ENCODE data around the gene ST13.
A peak's percentile ranks its signal among the peaks of the same experiment; 100 is the strongest.

Gene ST13

DNA sequence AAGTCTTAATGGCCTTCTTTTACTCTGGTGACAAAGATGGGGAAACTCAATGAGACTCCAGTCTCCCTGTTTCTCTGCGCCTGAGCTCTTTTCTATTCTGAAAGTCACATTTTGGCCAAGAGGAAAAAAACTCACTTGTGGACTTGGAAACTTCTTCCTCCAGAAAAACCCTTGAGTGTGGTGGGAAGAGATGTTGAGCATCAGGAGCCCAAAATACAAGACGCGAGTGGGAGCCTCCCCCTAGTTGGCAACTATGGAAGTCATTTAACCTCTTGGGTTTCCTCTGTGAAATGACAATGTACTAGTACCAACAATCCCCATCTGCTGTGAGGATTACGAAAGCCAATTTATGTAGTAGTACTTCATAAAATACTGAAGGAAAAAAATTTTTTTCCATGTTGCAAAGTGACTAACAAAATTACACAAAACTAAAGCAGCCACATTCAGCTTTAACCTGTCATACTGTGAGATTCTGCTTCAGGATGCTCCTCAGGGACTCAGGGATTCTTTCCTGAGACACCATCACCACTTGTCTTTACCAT is 36.8 kb downstream of the ST13 start:
- Histone ChIP-seq H3K27ac (ENCODE audit: low read depth, low read length) (peak overlapping the region; percentile 41), H3K56ac (ENCODE audit: low read length) (peak overlapping the region; percentile 76), H3K79me2 (ENCODE audit: control insufficient read depth, insufficient read depth, low read length) (peaks cover 24% of the 10 kb centered on the region), H4K5ac (ENCODE audit: low read length) (no peak overlapping the region), H2AK5ac (ENCODE audit: low read length) (no peak overlapping the region), H3K4ac (ENCODE audit: low read depth, low read length) (no peak overlapping the region), H3K4me2 (ENCODE audit: low read length) (peak overlapping the region; percentile 59), H4K8ac (ENCODE audit: low read depth, low read length) (no peak overlapping the region), H3K27me3 (ENCODE audit: insufficient read depth, low read length, poor library complexity) (no peaks in the 10 kb centered on the region), H2BK15ac (replicated peaks; ENCODE audit: low read depth) (no peak overlapping the region), H3K4me3 (ENCODE audit: low read length) (no peak overlapping the region), H3K79me1 (ENCODE audit: low read length) (peaks cover 14% of the 10 kb centered on the region), H2BK120ac (ENCODE audit: low read depth, low read length) (no peak overlapping the region), H3K18ac (ENCODE audit: low read length) (no peak overlapping the region), H3K4me1 (ENCODE audit: control insufficient read depth, low read depth, low read length) (peaks cover 2% of the 10 kb centered on the region), H3K23ac (ENCODE audit: low read length) (no peak overlapping the region), H3K36me3 (ENCODE audit: control insufficient read depth, insufficient read depth, low read length) (no peaks in the 10 kb centered on the region), H3K9ac (ENCODE audit: low read length) (peak overlapping the region; percentile 72), H2BK5ac (ENCODE audit: low read length) (no peak overlapping the region)
- no peak for DNase-seq
- no CpG with 5 or more reads among the region's 4 CpGs for WGBS (ENCODE audit: extremely low coverage, insufficient coverage, low lambda C conversion rate)

- H2BK5ac ChIP-seq (ENCODE audit: low read length), result peak within 1 kb of the TSS; percentile 27
- no peaks in the 10 kb centered on the region for H3K36me3 ChIP-seq (ENCODE audit: control insufficient read depth, insufficient read depth, low read length)
- peak within 1 kb of the TSS; percentile 54 for H3K23ac ChIP-seq (ENCODE audit: low read length)
- peaks cover 14% of the 10 kb centered on the region for H3K79me1 ChIP-seq (ENCODE audit: low read length)
- peak within 1 kb of the TSS; percentile 97 for H3K4me3 ChIP-seq (ENCODE audit: low read length)
- peak within 1 kb of the TSS; percentile 72 for H3K4me2 ChIP-seq (ENCODE audit: low read length)
- H2BK15ac ChIP-seq (replicated peaks; ENCODE audit: low read depth), result no peak within 1 kb of the TSS
- H3K27ac ChIP-seq (ENCODE audit: low read depth, low read length), result peak within 1 kb of the TSS; percentile 59
- peak within 1 kb of the TSS; percentile 95 for H3K56ac ChIP-seq (ENCODE audit: low read length)
- no peak within 1 kb of the TSS for H2AK5ac ChIP-seq (ENCODE audit: low read length)
- no peak within 1 kb of the TSS for H4K5ac ChIP-seq (ENCODE audit: low read length)
- peaks cover 24% of the 10 kb centered on the region for H3K79me2 ChIP-seq (ENCODE audit: control insufficient read depth, insufficient read depth, low read length)
- H3K9ac ChIP-seq (ENCODE audit: low read length), result peak within 1 kb of the TSS; percentile 96
- H4K8ac ChIP-seq (ENCODE audit: low read depth, low read length), result no peak within 1 kb of the TSS
- H2BK120ac ChIP-seq (ENCODE audit: low read depth, low read length), result no peak within 1 kb of the TSS
- peaks cover 2% of the 10 kb centered on the region for H3K4me1 ChIP-seq (ENCODE audit: control insufficient read depth, low read depth, low read length)
- peak; percentile 94 for DNase-seq
- H3K4ac ChIP-seq (ENCODE audit: low read depth, low read length), result peak within 1 kb of the TSS; percentile 17
- no peaks in the 10 kb centered on the region for H3K27me3 ChIP-seq (ENCODE audit: insufficient read depth, low read length, poor library complexity)
- no CpG with 5 or more reads among the region's 61 CpGs for WGBS (ENCODE audit: extremely low coverage, insufficient coverage, low lambda C conversion rate)
- peak within 1 kb of the TSS; percentile 72 for H3K18ac ChIP-seq (ENCODE audit: low read length)
These were observed 37.5 kb downstream of the ST13 start, which contains the start of gene SLC25A17 for GRCh38 chr22:40818747-40819598. SLC25A17 (minus strand) TSS chr22:40819346; CDS start chr22:40819248, 98 bp downstream.

DNA sequence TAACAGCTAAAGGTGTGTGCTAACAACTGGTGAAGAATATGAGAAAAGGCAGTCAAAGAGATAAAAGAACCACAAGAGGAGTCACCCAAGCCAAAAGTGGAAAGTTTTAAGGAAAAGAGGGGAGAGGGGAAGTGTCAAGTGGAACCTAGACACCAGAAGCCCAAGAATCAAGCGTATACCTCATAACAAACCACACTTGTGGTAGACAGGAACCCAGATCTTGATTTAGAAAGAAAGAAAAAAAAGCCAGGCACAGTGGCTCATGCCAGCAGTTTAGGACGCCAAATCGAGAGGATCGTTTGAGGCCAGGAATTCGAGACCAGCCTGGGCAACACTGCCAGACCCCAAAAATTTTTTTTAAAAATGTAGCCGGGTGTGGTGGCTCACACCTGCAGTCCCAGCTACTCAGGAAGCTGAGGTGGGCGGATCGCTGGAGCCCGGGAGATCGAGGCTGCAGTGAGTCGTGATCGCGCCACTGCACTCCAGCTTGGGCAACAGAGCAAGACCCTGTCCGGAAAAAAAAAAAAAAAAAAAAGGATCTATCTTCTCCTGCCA is 38.2 kb downstream of the ST13 start:
- Histone ChIP-seq H2BK5ac (ENCODE audit: low read length) (no peak overlapping the region), H3K9ac (ENCODE audit: low read length) (peak overlapping the region; percentile 96), H3K56ac (ENCODE audit: low read length) (peak overlapping the region; percentile 95), H3K4me1 (ENCODE audit: control insufficient read depth, low read depth, low read length) (peaks cover 2% of the 10 kb centered on the region), H4K8ac (ENCODE audit: low read depth, low read length) (no peak overlapping the region), H3K36me3 (ENCODE audit: control insufficient read depth, insufficient read depth, low read length) (no peaks in the 10 kb centered on the region), H3K27ac (ENCODE audit: low read depth, low read length) (no peak overlapping the region), H3K4me3 (ENCODE audit: low read length) (peak overlapping the region; percentile 97), H3K4ac (ENCODE audit: low read depth, low read length) (no peak overlapping the region), H3K79me2 (ENCODE audit: control insufficient read depth, insufficient read depth, low read length) (peaks cover 24% of the 10 kb centered on the region), H2AK5ac (ENCODE audit: low read length) (no peak overlapping the region), H2BK15ac (replicated peaks; ENCODE audit: low read depth) (no peak overlapping the region), H3K27me3 (ENCODE audit: insufficient read depth, low read length, poor library complexity) (no peaks in the 10 kb centered on the region), H2BK120ac (ENCODE audit: low read depth, low read length) (no peak overlapping the region), H3K23ac (ENCODE audit: low read length) (no peak overlapping the region), H3K18ac (ENCODE audit: low read length) (no peak overlapping the region), H3K79me1 (ENCODE audit: low read length) (peaks cover 14% of the 10 kb centered on the region), H3K4me2 (ENCODE audit: low read length) (peak overlapping the region; percentile 72), H4K5ac (ENCODE audit: low read length) (no peak overlapping the region)
- DNase-seq, result peak; percentile 4
- no CpG with 5 or more reads among the region's 14 CpGs for WGBS (ENCODE audit: extremely low coverage, insufficient coverage, low lambda C conversion rate)

DNA sequence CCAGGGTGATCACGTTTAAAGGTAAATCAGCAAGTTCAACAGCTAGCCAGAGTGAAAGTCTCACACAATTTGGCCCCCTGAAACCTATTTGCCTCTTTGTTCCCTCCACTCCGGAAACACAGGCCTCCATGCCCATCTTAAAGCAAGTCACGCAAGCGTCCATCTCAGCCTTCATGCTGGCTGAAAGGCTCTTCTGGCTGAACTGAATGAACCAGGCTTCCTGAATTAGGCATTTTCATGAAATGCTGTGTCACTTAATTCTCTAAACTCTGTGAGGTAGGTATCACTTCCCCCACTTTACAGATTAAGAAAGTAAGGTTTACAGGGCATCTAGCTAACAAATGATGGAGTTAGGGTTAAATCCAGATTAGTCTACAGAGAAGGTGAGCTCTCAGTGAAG is 38.7 kb downstream of the ST13 start:
- WGBS (ENCODE audit: extremely low coverage, insufficient coverage, low lambda C conversion rate), result no CpG with 5 or more reads among the region's 4 CpGs
- Histone ChIP-seq H4K8ac (ENCODE audit: low read depth, low read length) (no peak overlapping the region), H3K56ac (ENCODE audit: low read length) (peak overlapping the region; percentile 34), H3K23ac (ENCODE audit: low read length) (no peak overlapping the region), H3K9ac (ENCODE audit: low read length) (peak overlapping the region; percentile 11), H2AK5ac (ENCODE audit: low read length) (no peak overlapping the region), H3K4me1 (ENCODE audit: control insufficient read depth, low read depth, low read length) (peaks cover 2% of the 10 kb centered on the region), H3K79me1 (ENCODE audit: low read length) (peaks cover 14% of the 10 kb centered on the region), H3K79me2 (ENCODE audit: control insufficient read depth, insufficient read depth, low read length) (peaks cover 24% of the 10 kb centered on the region), H3K4me3 (ENCODE audit: low read length) (no peak overlapping the region), H4K5ac (ENCODE audit: low read length) (no peak overlapping the region), H2BK15ac (replicated peaks; ENCODE audit: low read depth) (no peak overlapping the region), H3K18ac (ENCODE audit: low read length) (no peak overlapping the region), H2BK120ac (ENCODE audit: low read depth, low read length) (no peak overlapping the region), H3K4ac (ENCODE audit: low read depth, low read length) (no peak overlapping the region), H3K27ac (ENCODE audit: low read depth, low read length) (no peak overlapping the region), H3K36me3 (ENCODE audit: control insufficient read depth, insufficient read depth, low read length) (no peaks in the 10 kb centered on the region), H3K4me2 (ENCODE audit: low read length) (no peak overlapping the region), H2BK5ac (ENCODE audit: low read length) (no peak overlapping the region), H3K27me3 (ENCODE audit: insufficient read depth, low read length, poor library complexity) (no peaks in the 10 kb centered on the region)
- DNase-seq, result no peak

GRCh38 chr22:40813912-40814315 is 42.5 kb downstream of the ST13 start:
- Histone ChIP-seq H3K56ac (ENCODE audit: low read length) (no peak overlapping the region), H2BK15ac (replicated peaks; ENCODE audit: low read depth) (no peak overlapping the region)
- no peak for DNase-seq

More at GRCh38 chr22:40813912-40814315, 42.5 kb downstream of the ST13 start:
- Histone ChIP-seq H3K18ac (ENCODE audit: low read length) (no peak overlapping the region), H3K27ac (ENCODE audit: low read depth, low read length) (no peak overlapping the region), H3K79me1 (ENCODE audit: low read length) (peaks cover 14% of the 10 kb centered on the region), H2AK5ac (ENCODE audit: low read length) (no peak overlapping the region), H3K4me3 (ENCODE audit: low read length) (no peak overlapping the region), H3K36me3 (ENCODE audit: control insufficient read depth, insufficient read depth, low read length) (no peaks in the 10 kb centered on the region), H4K5ac (ENCODE audit: low read length) (no peak overlapping the region), H3K23ac (ENCODE audit: low read length) (no peak overlapping the region), H3K9ac (ENCODE audit: low read length) (no peak overlapping the region), H3K4ac (ENCODE audit: low read depth, low read length) (no peak overlapping the region), H3K4me1 (ENCODE audit: control insufficient read depth, low read depth, low read length) (peaks cover 2% of the 10 kb centered on the region), H3K79me2 (ENCODE audit: control insufficient read depth, insufficient read depth, low read length) (peaks cover 28% of the 10 kb centered on the region), H2BK120ac (ENCODE audit: low read depth, low read length) (no peak overlapping the region), H4K8ac (ENCODE audit: low read depth, low read length) (no peak overlapping the region), H3K27me3 (ENCODE audit: insufficient read depth, low read length, poor library complexity) (no peaks in the 10 kb centered on the region), H3K4me2 (ENCODE audit: low read length) (no peak overlapping the region), H2BK5ac (ENCODE audit: low read length) (no peak overlapping the region)

Measured in mesendoderm (in vitro differentiated cells).